Islet of Langerhans (tissue), 1 donor: ENCODE results near the gene LAMA2.
A peak's percentile ranks its signal among the peaks of the same experiment; 100 is the strongest.

Source experiments
- FAIRE-seq: peaks from one replicate; lab custom pipeline; 2011; peaks lifted over from hg19 to GRCh38; lab: Jason Lieb, UNC

Gene LAMA2

GRCh38 chr6:129267028-129267427 lies 384.1 kb downstream of the LAMA2 start:
- no peak for FAIRE-seq

GRCh38 chr6:129269076-129269475 lies 386.1 kb downstream of the LAMA2 start:
- FAIRE-seq: peak; percentile 41

GRCh38 chr6:129269891-129270290 lies 387.0 kb downstream of the LAMA2 start:
- FAIRE-seq: no peak

GRCh38 chr6:129270450-129270849 lies 387.5 kb downstream of the LAMA2 start:
- FAIRE-seq: no peak

- no peak for FAIRE-seq
Measured at GRCh38 chr6:129273161-129273560, 390.2 kb downstream of the LAMA2 start.

- no peak for FAIRE-seq
Measured at GRCh38 chr6:129276461-129276860, 393.5 kb downstream of the LAMA2 start.

- FAIRE-seq: no peak
Measured at GRCh38 chr6:129276986-129277385, 394.0 kb downstream of the LAMA2 start.

GRCh38 chr6:129279343-129280292 lies 396.7 kb downstream of the LAMA2 start:
- FAIRE-seq: no peak

GRCh38 chr6:129280293-129280644 lies 397.3 kb downstream of the LAMA2 start:
- no peak for FAIRE-seq

GRCh38 chr6:129280749-129281148 lies 397.8 kb downstream of the LAMA2 start:
- no peak for FAIRE-seq

- FAIRE-seq: no peak
Measured at GRCh38 chr6:129281168-129281796, 398.3 kb downstream of the LAMA2 start.

GRCh38 chr6:129282019-129282418 lies 399.1 kb downstream of the LAMA2 start:
- no peak for FAIRE-seq

GRCh38 chr6:129284225-129284624 lies 401.3 kb downstream of the LAMA2 start:
- FAIRE-seq: no peak

GRCh38 chr6:129287231-129288177 lies 404.6 kb downstream of the LAMA2 start:
- no peak for FAIRE-seq

GRCh38 chr6:129289442-129289841 lies 406.5 kb downstream of the LAMA2 start:
- no peak for FAIRE-seq

- no peak for FAIRE-seq
Measured at GRCh38 chr6:129292836-129293235, 409.9 kb downstream of the LAMA2 start.

- no peak for FAIRE-seq
Measured at GRCh38 chr6:129297592-129297991, 414.7 kb downstream of the LAMA2 start.

- FAIRE-seq: no peak
Measured at GRCh38 chr6:129302671-129303070, 419.7 kb downstream of the LAMA2 start.

GRCh38 chr6:129306826-129307225 lies 423.9 kb downstream of the LAMA2 start:
- peak; percentile 9 for FAIRE-seq

- FAIRE-seq: no peak
Measured at GRCh38 chr6:129307845-129308244, 424.9 kb downstream of the LAMA2 start.

- no peak for FAIRE-seq
Measured at GRCh38 chr6:129309154-129309553, 426.2 kb downstream of the LAMA2 start.

- FAIRE-seq: no peak
Measured at GRCh38 chr6:129312880-129313279, 429.9 kb downstream of the LAMA2 start.

GRCh38 chr6:129314575-129314974 lies 431.6 kb downstream of the LAMA2 start:
- FAIRE-seq: no peak
